Measurements from ENCODE around the gene SUSD2.
"Not testable (repeated sequence)": the region's sequence is repeated elsewhere in the genome, so short reads cannot be mapped to it uniquely, and the experiment has no call there.

Gene SUSD2

DNA sequence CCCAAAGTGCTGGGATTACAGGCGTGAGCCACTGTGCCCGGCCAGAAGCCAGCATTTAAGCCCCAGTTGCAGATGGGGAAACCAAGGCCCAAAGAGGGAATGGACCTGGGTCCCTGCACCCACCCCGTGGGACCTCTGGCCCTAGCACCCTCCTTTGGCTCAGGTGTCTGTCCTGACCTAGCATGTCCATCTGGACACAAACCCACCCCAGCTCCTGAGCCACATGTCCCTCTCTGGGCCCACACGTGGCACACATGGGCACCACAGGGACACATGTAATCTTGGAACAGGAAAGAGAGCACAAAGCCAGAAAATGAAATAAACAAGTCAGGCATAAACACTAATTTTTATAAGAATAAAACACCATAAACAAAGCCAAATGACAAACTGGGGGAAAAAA is 54.0 kb downstream of the SUSD2 start:
- Histone ChIP-seq H3K4me2 (ENCODE audit: low read length) (no peak overlapping the region), H3K36me3 (ENCODE audit: insufficient read depth, low read length) (no peaks in the 10 kb centered on the region), H3K4me3 (ENCODE audit: low read depth, low read length, poor library complexity, severe bottlenecking) (no peak overlapping the region), H3K9me2 (ENCODE audit: low read depth, low read length) (no peaks in the 10 kb centered on the region), H2AFZ (ENCODE audit: low read length) (no peak overlapping the region), H3K9me3 (ENCODE audit: low read length) (no peaks in the 10 kb centered on the region), H3F3A (ENCODE audit: insufficient read depth, low read length) (no peaks in the 10 kb centered on the region), H3K27me3 (ENCODE audit: insufficient read depth, low read length) (no peaks in the 10 kb centered on the region), H3K79me2 (ENCODE audit: insufficient read depth, low read length) (no peaks in the 10 kb centered on the region), H3K9ac (ENCODE audit: low read length) (no peak overlapping the region), H4K20me1 (ENCODE audit: insufficient read depth, low read length) (no peaks in the 10 kb centered on the region), H3K4me1 (ENCODE audit: insufficient read depth, low read length, severe bottlenecking) (no peaks in the 10 kb centered on the region), H3K27ac (ENCODE audit: low read depth, low read length, poor library complexity, severe bottlenecking) (no peak overlapping the region)
- no peak for TF ChIP-seq EZH2 (IDR thresholded peaks at IDR 0.05; ENCODE audit: borderline replicate concordance, low read length)
- TF ChIP-seq, protein P1, sequence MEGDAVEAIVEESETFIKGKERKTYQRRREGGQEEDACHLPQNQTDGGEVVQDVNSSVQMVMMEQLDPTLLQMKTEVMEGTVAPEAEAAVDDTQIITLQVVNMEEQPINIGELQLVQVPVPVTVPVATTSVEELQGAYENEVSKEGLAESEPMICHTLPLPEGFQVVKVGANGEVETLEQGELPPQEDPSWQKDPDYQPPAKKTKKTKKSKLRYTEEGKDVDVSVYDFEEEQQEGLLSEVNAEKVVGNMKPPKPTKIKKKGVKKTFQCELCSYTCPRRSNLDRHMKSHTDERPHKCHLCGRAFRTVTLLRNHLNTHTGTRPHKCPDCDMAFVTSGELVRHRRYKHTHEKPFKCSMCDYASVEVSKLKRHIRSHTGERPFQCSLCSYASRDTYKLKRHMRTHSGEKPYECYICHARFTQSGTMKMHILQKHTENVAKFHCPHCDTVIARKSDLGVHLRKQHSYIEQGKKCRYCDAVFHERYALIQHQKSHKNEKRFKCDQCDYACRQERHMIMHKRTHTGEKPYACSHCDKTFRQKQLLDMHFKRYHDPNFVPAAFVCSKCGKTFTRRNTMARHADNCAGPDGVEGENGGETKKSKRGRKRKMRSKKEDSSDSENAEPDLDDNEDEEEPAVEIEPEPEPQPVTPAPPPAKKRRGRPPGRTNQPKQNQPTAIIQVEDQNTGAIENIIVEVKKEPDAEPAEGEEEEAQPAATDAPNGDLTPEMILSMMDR (IDR thresholded peaks at IDR 0.05; ENCODE audit: low read length), result no peak

DNA sequence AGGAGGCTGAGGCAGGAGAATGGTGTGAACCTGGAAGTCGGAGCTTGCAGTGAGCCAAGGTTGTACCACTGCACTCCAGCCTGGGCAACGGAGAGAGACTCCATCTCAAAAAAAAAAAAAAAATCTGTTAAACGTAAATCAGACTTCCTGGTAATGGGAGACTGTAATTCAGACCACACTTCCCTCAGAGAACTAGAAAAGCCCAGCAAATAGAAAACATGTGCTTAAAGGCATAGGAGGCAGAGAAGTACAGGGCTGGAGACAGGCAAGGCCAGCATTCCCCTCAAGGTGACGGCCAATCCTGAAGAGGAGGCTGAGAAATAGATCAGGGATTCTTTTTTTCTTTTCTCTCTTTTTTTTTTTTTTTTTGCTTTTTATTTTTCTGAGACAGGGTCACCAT is 55.4 kb downstream of the SUSD2 start:
- no peaks in the 10 kb centered on the region for H3K36me3 ChIP-seq (ENCODE audit: insufficient read depth, low read length)
- no peaks in the 10 kb centered on the region for H3K9me2 ChIP-seq (ENCODE audit: low read depth, low read length)
- H3K9ac ChIP-seq (ENCODE audit: low read length), result no peak overlapping the region
- no peaks in the 10 kb centered on the region for H4K20me1 ChIP-seq (ENCODE audit: insufficient read depth, low read length)
- no peaks in the 10 kb centered on the region for H3F3A ChIP-seq (ENCODE audit: insufficient read depth, low read length)
- TF ChIP-seq, protein P1 (IDR thresholded peaks at IDR 0.05; ENCODE audit: low read length), result no peak
- TF ChIP-seq EZH2 (IDR thresholded peaks at IDR 0.05; ENCODE audit: borderline replicate concordance, low read length), result no peak
- no peak overlapping the region for H3K4me2 ChIP-seq (ENCODE audit: low read length)
- no peaks in the 10 kb centered on the region for H3K79me2 ChIP-seq (ENCODE audit: insufficient read depth, low read length)
- no peak overlapping the region for H2AFZ ChIP-seq (ENCODE audit: low read length)
- H3K4me3 ChIP-seq (ENCODE audit: low read depth, low read length, poor library complexity, severe bottlenecking), result no peak overlapping the region
- H3K27ac ChIP-seq (ENCODE audit: low read depth, low read length, poor library complexity, severe bottlenecking), result no peak overlapping the region
- H3K27me3 ChIP-seq (ENCODE audit: insufficient read depth, low read length), result no peaks in the 10 kb centered on the region
- H3K9me3 ChIP-seq (ENCODE audit: low read length), result no peaks in the 10 kb centered on the region
- no peaks in the 10 kb centered on the region for H3K4me1 ChIP-seq (ENCODE audit: insufficient read depth, low read length, severe bottlenecking)

DNA sequence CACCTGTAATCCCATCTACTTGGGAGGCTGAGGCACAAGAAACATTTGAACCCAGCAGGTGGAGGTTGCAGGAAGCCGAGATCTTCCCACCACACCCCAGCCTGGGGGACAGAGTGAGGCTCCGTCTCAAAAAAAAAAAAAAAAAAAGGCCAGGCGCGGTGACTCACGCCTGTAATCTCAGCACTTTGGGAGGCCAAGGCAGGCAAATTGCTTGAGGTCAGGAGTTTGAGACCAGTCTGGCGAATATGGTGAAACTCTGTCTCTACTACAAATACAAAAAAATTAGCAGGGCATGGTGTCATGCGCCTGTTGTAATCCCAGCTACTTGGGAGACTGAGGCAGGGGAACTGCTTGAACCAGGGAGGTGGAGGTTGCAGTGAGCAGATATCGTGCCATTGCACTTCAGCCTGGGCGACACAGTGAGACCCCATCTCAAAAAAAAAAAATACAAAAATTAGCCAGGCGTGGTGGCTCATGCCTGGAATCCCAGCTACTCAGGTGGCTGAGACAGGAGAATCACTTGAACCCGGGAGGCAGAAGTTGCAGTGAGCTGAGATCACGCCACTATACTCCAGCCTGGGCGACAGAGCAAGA is 56.9 kb downstream of the SUSD2 start:
- not testable (repeated sequence) for H3K9me3 ChIP-seq (ENCODE audit: low read length); H3K36me3 ChIP-seq (ENCODE audit: insufficient read depth, low read length); H3K27ac ChIP-seq (ENCODE audit: low read depth, low read length, poor library complexity, severe bottlenecking); H2AFZ ChIP-seq (ENCODE audit: low read length); H3K4me1 ChIP-seq (ENCODE audit: insufficient read depth, low read length, severe bottlenecking); H3F3A ChIP-seq (ENCODE audit: insufficient read depth, low read length); H3K9ac ChIP-seq (ENCODE audit: low read length); H3K4me2 ChIP-seq (ENCODE audit: low read length); H3K27me3 ChIP-seq (ENCODE audit: insufficient read depth, low read length); H3K4me3 ChIP-seq (ENCODE audit: low read depth, low read length, poor library complexity, severe bottlenecking); H3K79me2 ChIP-seq (ENCODE audit: insufficient read depth, low read length); H3K9me2 ChIP-seq (ENCODE audit: low read depth, low read length); H4K20me1 ChIP-seq (ENCODE audit: insufficient read depth, low read length)
